ENCODE measurements around the gene GSN. TPM values are rescaled to one million over a fixed set of nuclear protein-coding genes. Genes with fewer than 3 reads are reported as not detected.
A peak's percentile ranks its signal among the peaks of the same experiment; 100 is the strongest.

GSN gene
- total RNA-seq, 1 donor from 2014 or later: 758 TPM

DNA sequence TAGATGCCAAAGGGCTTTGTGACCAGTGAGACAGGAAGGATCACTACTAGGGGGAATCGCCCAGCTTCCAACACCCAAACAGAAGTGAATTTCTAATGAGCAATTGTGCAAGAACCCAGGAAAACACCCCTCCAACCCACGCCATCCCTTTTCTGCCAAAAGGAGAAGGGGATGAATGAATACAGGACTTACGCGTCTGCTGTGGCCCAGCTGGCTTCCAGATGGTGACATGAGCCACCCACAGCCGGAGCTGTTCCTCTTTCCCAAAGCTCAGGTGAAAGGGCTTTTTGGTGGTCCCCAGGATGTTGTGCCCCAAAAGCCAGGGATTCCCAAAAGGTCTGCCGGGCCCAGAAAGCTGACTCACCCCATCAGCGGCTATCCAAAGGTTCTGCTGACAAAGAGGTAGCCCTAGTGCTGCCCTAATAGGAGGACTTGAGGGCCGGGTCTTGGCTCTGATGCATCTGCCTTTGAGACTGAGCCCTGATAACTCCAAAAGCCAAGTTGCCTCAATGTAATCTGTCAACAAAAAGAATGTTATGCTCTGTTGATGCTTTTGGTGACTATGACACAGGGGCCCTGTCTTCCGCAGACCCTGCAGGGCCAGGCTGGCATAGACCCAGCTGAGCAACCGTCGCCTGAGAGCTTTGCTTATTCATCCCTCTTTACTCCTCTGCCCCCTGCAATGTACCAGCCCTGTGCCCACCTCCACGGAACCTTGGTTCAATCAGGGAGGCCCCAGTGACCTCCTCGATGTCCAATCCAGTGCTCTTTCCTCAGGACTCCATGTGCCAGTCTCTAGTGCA is 14.5 kb downstream of the GSN start:
- TF ChIP-seq, protein P1, sequence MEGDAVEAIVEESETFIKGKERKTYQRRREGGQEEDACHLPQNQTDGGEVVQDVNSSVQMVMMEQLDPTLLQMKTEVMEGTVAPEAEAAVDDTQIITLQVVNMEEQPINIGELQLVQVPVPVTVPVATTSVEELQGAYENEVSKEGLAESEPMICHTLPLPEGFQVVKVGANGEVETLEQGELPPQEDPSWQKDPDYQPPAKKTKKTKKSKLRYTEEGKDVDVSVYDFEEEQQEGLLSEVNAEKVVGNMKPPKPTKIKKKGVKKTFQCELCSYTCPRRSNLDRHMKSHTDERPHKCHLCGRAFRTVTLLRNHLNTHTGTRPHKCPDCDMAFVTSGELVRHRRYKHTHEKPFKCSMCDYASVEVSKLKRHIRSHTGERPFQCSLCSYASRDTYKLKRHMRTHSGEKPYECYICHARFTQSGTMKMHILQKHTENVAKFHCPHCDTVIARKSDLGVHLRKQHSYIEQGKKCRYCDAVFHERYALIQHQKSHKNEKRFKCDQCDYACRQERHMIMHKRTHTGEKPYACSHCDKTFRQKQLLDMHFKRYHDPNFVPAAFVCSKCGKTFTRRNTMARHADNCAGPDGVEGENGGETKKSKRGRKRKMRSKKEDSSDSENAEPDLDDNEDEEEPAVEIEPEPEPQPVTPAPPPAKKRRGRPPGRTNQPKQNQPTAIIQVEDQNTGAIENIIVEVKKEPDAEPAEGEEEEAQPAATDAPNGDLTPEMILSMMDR (IDR thresholded peaks at IDR 0.05; ENCODE audit: borderline replicate concordance): no peak
- H3K36me3 ChIP-seq: no peaks in the 10 kb centered on the region
- no peaks in the 10 kb centered on the region for H3K27me3 ChIP-seq (ENCODE audit: low read depth)
- H3K9me3 ChIP-seq (replicated peaks): no peaks in the 10 kb centered on the region
- peaks cover 100% of the 10 kb centered on the region for H3K4me1 ChIP-seq
- intact Hi-C loops (cut with micrococcal nuclease): no loop called here
- DNase-seq: peak; percentile 75
- H3K4me3 ChIP-seq: peak overlapping the region; percentile 40
- H3K27ac ChIP-seq (replicated peaks): peak overlapping the region; percentile 98

DNA sequence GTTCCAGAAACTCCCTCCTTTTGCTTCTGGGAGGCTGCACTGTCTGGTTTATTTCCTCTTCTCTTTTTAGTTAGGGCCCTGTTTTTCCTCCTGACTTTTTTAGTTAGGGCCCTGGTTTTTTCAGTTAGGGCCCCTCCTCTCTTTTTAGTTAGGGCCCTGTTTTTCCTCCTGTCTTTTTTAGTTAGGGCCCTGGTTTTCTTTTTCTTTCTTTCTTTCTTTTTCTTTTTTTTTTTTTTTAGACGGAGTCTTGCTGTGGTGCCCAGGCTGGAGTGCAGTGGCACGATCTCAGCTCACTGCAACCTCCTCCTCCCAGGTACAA is 15.1 kb downstream of the GSN start:
- Histone ChIP-seq H3K27me3 (ENCODE audit: low read depth) (no peaks in the 10 kb centered on the region), H3K27ac (replicated peaks) (peak overlapping the region; percentile 98), H3K4me1 (peaks cover 100% of the 10 kb centered on the region), H3K36me3 (no peaks in the 10 kb centered on the region), H3K4me3 (no peak overlapping the region), H3K9me3 (replicated peaks) (no peaks in the 10 kb centered on the region)
- no peak for DNase-seq
- intact Hi-C loops (cut with micrococcal nuclease): no loop called here
- TF ChIP-seq, protein P1 (IDR thresholded peaks at IDR 0.05; ENCODE audit: borderline replicate concordance): no peak

DNA sequence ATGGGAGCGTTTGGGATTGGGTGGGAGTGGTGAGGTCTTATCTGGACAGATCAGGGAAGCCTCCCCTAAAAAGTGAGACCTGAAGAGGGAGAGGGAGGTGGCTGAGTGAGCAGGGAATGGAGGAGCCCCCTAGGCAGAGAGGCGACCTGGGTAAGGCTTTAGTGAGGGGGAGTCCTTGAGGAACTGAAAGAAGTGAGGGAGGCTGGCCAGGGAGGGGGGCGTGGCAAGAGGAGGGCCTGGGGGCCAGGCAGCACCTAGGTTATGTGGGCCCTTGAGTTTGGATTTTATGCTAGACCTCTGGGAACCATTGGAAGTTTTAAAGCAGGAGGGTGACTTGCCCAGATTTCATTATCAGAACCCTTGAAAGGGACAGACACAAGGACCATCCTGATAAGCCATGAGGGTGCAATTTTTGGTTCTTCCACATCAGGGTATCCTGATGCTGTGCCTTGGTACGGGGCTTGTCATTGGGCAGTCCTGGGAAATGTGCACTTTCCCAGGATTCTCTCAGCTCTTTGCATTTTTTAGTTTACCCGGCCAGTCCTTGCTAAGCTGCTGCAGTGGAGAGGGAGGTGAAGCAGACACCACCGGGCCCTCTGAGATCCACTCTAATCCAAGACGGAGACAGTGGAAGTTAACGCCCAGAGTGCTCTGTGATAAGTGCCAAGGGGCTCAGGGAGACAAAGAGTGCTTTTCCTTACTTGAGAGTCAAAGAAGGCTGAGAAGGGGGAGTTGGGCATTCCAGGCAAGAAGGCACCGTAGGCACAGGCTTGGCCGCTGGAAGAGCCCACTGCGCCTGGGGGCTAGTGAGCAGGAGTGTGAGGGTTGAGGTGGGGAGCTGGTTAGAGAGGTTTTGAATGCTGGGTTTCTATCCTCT is 16.1 kb downstream of the GSN start:
- H3K4me3 ChIP-seq: no peak overlapping the region
- TF ChIP-seq, protein P1 (IDR thresholded peaks at IDR 0.05; ENCODE audit: borderline replicate concordance): no peak
- H3K9me3 ChIP-seq (replicated peaks): no peaks in the 10 kb centered on the region
- no peaks in the 10 kb centered on the region for H3K36me3 ChIP-seq
- H3K27me3 ChIP-seq (ENCODE audit: low read depth): no peaks in the 10 kb centered on the region
- H3K4me1 ChIP-seq: peaks cover 100% of the 10 kb centered on the region
- DNase-seq: no peak
- intact Hi-C loops (cut with micrococcal nuclease): no loop called here
- H3K27ac ChIP-seq (replicated peaks): peak overlapping the region; percentile 98

DNA sequence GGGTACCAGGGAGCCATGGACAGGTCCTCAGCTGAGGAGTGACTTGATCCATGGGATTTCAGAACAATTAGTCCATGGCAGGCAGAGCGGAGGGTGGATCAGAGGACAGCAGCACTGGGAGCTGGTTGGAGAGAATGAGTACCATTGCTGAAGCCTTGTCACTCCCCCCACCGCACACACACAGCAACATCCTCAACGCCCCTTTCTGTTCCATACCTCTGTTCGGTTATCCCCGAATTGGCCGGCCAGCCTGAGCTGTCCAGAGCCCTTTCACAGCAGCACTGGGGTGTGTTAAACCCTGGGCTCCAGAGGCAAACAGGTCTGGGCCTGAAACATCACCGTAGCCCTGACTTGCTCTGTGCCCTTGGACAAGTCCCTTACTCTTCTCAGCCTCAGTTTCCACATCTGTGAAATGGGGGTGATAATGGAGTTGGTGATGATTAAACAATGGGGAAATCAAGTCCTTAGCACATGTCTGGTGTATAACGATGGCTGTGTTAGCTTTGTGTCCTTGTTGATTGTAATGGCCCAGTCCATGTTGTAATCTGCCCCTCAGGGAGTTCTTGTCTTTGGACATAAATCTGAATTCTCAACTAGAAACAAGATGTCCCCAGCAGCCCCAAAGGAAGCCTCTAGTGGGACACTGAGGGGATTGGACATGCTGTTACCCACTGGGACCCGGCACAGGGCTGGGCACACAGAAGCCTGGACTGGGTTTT is 16.9 kb downstream of the GSN start:
- intact Hi-C loops (cut with micrococcal nuclease): no loop called here
- Histone ChIP-seq H3K4me1 (peaks cover 100% of the 10 kb centered on the region), H3K9me3 (replicated peaks) (no peaks in the 10 kb centered on the region), H3K27ac (replicated peaks) (peak overlapping the region; percentile 98), H3K27me3 (ENCODE audit: low read depth) (no peaks in the 10 kb centered on the region), H3K36me3 (no peaks in the 10 kb centered on the region), H3K4me3 (peak overlapping the region; percentile 62)
- no peak for DNase-seq
- TF ChIP-seq, protein P1 (IDR thresholded peaks at IDR 0.05; ENCODE audit: borderline replicate concordance): no peak
